ENCODE measurements around the gene VSIG10L. TPM values are rescaled to one million over a fixed set of nuclear protein-coding genes. Genes with fewer than 3 reads are reported as not detected.

VSIG10L gene
- polyA plus RNA-seq, 1 donor = 1.00 TPM

DNA sequence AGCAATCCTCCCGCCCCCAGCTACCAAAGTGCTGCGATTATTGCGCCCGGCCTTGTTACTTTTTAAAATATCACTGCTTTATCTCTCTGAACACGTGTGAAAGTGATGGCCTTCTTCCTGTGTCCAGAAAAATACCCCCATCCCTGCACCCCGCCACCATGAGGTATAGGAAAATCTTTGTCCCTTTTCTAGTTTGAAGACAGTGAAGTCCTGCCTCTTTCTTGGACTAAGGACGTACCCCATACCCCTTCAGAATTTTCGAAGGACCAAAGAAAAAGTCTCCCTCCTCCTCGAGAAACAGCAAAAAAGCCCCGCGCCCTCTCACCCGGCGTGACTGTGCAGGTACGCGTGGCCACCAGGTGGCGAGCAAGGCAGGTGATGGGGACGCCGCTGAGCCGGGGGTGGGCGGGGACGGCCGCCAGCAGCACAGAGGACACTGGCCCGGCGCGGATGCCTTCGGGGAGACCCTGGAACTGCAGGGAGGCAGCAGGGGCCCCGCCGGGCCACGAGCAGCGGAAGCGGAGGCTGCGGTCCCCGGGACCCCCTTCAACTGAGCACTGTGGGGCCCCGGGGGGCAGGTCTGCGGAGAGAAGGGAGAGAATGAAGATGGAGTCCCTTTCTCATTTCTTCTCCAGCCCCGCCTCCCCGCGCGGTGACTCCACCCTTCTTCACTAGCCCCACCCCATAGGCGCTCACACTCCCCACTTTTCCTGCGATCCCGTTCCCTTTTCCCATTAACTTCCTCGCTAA lies 3.2 kb downstream of the VSIG10L start:
- no peak for DNase-seq (ENCODE audit: low read depth)

DNA sequence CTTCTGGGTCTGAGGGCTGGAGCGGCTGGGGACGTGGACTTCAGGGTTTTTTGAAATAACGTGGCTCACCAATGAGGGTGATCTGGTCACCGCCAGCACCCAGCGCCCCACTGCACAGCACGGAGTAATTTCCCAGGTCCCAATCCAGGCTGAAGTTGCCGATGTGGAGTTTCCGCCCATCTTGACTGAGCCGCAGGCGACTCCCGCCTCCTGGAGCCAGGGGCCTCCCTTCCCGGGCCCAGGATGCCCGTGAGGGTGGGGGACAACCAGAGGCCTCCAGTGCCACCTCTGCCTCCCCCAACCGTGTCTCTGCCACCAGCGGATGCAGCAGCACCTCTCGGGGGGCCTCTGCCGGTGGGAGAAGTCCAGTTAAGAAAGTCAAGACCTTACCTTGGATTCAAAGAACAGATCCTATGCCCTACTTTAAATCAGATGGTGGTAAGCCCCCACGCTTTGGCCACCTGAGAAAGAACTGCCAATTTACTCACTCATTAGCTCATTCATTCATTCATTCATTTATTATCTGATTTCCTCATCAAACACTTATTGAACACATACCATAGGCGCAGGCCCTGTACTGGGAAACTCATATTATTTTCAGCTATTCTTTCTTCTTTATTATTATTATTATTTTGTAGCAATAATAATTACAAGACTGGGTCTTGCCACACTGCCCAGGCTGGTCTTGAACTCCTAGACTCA lies 3.9 kb downstream of the VSIG10L start:
- no peak for DNase-seq (ENCODE audit: low read depth)

DNA sequence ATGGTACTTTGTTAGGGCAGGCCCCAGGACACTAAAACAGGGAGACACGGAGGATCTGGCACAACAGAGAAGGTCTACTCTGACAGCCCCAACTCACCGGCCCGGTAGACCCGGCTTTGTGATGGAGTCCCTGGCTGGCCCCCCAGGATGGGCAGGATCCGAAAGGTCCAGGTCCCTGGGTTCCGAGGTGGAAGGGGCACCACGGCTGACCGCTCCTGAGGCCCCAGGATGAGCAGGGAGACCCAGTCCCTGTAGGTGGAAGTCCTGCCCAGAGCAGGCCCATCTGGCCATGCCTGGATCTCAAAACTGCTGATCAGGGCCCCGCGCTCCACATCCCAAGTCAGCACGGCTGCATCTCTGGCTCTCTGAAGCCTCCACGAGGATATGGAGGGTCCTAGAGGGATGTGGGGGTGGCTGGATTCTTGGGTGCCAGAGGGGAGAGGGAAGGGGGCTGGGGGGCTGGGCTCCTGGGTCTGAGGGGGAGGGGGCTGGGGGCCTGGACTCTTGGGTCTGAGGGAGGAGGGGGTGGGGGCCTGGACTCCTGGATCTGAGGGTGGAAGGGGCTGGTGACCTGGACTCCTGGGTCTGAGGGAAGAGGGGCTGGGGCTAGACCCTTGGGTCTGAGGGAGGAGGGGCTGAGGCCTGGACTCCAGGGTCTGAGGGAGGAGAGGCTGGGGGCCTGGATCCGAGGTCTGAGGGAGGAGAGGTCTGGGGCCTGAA lies 4.6 kb downstream of the VSIG10L start:
- no peak for DNase-seq (ENCODE audit: low read depth)

DNA sequence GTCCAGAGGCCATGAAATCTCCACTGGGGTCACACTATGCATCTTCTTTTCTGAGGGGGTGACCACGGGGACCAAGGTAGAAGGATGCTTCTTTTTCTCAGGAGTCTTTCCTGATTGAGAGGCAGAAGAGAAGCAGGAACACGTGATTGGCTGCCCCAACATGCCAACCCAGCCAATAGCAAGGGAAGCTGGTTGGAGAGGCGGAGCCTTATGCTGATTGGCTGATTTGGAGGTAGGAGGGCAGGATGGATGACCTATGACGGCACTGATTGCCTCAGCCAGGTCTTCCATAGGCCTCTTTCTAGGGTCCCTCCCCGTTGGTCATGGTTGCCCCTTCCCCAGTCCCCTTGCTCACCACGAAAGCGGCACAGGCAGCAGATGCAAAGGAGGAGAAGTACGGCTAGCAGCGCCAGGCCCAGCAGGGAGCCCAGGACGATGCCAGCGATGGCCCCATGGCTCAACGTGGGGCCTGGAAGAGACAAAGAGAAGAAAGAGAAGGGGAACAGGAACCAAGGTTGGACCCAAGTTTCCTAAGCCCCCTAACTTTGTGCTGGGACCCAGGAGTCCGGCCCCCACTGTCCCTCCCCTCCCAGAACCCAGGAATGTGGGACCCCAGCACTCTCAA lies 8.0 kb downstream of the VSIG10L start:
- no peak for DNase-seq (ENCODE audit: low read depth)

DNA sequence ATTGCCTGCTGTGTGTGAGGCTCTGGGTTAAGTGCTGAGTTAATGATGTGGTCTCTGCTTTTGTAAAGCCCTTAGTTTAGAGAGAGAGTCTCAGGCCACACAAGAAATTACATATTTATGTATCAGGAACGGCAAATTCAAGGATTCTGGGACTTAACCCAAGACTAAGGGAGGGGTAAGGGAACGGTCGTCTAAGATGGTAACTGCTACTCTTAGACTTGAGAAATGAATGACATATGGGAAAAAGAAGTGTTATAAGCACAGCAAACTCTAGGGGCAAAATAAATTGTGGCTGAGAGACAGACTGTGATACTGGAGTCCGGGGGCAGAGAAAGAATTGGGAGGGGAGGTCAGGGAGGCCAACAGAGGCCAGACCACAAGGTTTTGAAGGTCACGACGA lies 10.2 kb downstream of the VSIG10L start:
- DNase-seq (ENCODE audit: low read depth) = no peak

DNA sequence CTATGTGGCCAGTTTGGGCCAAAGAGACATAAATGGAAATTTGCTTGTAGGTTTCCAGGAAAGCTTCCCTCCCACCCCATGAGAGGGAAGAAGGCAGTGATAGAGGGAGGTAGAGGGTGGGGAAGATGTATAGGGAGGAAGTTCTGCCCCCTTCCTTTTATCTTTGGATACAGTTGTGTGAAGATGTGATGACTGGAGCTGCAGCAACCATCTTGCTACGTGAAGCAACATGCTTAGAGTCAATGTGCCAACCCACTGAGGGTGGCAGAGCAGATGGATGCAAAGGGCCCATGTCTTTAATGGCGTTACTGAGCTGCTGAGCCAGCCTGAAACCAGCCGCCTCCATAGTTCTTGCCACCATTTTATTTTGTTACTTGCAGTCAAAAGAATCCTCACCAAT lies 10.7 kb downstream of the VSIG10L start:
- no peak for DNase-seq (ENCODE audit: low read depth)

DNA sequence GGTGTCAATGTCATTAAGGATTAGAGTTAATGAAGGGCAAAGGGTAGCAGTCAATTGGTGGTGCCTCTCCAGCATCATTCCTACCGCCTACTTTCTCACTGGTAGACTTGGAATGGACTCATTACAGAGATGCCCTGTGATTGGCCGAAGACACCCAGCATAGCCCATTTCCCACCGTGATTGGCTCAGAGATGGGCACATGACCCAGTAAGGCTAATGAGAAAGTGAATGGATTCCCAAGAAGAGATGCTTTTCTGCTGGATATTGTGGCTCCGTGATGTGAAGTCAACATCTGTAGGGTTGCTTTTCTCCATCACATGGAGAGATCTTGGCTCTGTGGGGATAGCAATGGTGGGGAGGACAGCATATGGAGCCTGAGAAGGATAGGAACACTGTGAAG lies 11.6 kb downstream of the VSIG10L start:
- no peak for DNase-seq (ENCODE audit: low read depth)

DNA sequence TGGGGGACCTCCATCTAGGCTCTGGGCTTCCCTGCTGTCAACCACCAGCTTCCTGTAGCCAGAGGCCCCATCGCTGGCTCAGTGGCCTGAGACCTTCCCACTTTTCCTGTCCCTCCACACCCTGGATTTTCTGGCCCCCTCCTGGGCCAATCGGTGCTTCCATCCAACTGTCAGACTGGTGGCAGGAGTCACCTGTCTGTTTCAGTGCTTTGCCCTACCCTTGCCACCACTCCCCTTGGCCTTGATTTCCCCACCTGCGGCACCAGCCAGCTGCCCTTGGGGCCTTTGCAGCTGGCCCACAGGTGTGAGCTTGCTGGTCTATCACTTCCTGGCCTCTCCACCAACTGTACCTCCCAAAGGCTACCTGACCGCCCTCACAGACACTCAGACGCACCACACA lies 12.5 kb downstream of the VSIG10L start:
- no peak for DNase-seq (ENCODE audit: low read depth)

DNA sequence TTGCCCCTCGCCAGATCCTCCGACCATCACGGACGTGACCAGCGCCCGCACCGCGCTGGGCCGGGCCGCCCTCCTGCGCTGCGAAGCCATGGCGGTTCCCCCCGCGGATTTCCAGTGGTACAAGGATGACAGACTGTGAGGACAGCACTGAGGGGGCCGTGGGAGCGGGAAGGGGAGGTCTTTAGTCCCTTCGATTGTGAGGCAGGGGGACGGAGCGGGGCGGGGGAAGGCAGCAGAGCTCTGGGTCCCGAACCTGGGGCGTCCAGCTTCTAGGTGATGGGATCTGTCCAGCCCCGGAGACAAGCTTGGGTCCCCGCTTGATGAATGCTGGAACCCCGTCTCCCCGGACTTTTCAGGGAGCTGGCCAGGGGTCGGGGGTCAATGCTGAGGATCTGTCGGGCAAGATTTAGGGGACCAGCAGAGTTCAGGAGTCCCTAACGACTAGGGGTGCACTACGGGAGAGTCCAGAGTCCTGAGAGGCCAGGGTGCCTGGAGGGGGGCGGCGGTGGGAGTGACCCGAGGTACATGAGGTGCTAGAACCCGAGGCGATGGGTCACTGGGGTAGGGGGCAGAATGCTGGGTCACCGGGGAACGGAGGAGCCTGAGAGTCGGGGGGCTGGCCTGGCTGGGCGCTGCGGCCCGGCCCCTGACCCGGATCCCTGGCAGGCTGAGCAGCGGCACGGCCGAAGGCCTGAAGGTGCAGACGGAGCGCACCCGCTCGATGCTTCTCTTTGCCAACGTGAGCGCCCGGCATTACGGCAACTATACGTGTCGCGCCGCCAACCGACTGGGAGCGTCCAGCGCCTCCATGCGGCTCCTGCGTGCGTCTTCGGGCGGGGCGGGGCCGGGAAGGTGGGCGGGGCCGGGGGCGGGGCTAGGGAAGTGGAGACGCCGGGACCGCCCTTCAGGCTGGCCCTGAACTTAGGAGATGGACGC lies 14.6 kb downstream of the VSIG10L start:
- DNase-seq (ENCODE audit: low read depth) = no peak

DNA sequence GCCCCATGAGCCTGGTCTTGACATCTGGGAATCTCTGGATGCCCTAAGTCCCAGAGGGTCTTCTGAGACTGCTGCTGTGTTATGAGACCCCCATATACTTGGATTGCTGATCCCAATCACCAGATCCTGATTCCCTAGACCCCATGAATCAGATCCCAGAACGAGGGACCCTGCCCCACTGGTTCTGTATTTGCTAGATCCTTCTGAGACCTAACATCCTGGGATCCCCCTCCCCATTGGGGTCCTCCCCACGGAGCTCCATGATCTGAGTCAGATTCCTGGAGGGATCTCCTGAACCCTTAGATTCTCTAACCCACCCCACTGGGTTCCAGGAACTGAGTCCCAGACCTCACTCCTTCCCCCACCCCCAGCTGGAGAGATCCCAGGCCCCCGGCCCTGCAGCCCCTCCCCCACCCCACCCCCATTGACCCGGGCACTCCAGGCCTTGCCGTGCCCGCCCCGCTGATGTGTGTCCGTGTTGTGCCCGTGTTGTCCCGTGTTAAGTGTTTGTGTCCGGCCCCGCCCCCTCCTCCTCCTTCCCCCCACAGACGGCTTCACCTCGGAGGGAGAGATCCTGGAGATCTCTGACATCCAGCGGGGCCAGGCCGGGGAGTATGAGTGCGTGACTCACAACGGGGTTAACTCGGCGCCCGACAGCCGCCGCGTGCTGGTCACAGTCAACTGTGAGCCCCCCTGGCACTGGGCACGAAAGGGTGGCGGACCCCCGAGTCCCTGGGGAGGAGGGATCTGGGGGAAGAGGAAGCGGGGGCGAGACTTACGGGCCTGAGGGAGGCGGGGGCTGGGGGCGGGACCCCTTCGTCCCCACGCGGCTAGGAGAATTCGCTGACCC lies 15.5 kb downstream of the VSIG10L start:
- DNase-seq (ENCODE audit: low read depth) = no peak

DNA sequence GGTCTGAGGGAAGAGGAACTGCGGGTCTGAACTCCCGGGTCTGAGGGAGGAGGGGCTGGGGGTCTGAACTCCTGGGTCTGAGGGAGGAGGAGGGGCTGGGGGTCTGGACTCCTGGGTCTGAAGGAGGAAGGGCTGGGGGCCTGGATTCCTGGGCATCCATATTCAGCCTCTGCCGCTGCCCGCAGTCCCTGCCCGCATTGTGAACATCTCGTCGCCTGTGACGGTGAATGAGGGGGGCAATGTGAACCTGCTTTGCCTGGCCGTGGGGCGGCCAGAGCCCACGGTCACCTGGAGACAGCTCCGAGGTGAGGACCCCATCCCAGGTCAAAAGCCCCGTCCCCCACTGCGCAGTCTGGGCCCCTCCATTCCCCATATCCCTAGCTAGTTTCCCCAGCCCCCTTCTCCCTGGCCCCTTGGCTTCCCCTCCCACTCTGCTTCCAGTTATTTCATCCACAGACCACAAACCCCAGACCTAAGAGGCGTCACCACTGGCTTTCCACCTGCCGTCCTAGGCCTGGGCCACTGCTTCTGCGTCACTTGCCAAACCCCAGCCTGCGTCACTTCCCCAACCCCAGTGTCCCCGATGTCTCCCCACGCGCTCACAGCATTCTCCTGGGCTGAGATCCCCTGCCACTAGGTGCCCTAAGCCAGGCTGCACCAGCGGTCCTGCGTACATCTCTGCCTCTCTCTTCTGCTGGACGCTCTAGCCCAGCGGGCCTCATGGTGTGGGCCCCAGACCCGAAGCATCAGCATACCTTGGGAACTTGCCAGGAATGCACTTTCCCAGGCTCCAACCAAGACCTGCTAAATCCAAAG lies 16.6 kb downstream of the VSIG10L start:
- DNase-seq (ENCODE audit: low read depth) = no peak

DNA sequence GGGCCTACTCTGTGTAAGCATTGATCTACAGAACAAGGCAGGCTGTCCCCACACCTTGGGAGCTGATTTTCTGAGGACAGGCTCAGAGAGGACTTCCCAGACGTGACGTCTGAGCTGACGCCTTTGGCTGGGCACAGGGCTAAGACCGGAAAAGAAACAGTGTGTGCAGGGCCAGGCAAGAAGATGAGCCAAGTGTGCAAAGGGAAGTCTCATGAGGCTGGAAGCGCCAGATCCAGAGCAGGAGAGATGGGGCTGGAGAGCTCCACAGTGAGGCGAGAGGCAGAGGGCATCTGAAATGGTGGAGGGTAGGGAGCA lies 17.8 kb downstream of the VSIG10L start:
- no peak for DNase-seq (ENCODE audit: low read depth)

DNA sequence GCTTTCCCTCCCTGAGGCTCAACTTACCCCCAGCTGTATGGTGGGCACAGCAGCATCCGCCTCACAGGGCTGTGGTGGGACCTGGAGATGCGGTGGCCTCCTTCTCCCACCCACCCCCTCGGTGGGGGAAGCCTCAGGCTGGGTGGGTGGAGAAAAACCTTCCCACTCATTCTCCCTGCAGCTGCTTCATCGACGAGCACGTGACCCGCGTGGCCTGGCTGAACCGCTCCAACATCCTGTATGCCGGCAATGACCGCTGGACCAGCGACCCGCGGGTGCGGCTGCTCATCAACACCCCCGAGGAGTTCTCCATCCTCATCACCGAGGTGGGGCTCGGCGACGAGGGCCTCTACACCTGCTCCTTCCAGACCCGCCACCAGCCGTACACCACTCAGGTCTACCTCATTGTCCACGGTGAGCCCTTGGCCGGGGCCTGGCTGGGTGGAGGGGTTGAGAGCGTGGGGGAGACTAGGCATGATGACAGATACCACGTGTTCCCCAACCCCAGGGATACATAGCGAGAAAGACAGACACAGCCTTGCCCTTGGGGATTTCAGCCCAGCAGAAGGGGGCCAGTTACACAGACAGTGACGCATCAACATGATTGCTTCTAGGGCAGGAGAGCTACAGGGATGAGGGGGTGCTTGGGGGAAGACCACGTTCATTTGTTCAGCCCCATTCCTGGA lies 18.3 kb downstream of the VSIG10L start:
- no peak for DNase-seq (ENCODE audit: low read depth)

DNA sequence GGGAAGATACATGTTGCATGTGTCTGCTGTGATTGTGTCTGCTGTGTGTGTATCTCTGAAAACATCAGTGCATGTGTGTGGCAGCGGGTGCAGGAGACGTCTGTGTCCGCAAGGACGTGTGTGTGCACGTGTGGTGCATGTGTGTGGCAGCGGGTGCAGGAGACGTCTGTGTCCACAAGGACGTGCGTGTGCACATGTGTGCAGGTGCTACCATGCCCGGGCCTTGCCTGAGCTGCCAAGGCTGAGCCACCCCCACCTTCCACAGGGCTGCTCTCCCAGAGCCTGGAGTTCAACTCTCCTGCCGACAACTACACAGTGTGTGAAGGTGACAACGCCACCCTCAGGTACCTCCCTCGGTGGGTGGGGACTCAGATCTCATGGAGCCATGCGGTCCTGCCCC lies 20.1 kb downstream of the VSIG10L start:
- no peak for DNase-seq (ENCODE audit: low read depth)

DNA sequence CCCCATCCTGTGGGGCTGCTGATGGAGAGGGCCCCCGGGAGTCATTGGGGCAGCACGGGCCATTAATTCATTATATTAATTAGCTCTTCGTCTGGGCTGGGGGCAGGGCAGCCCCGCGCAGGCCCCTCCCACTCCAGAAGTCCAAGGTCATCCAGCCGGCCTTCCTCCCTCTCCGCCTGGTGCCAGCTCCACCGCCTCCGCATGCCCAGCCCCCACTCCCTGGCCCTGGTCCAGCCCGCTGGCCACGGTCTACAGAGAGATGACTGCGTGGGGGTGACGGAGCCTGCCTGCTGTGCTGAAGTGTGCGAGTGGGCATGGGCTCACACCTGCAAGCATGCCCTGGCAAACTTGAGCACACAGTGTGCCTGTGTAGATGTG lies 21.7 kb downstream of the VSIG10L start:
- no peak for DNase-seq (ENCODE audit: low read depth)

DNA sequence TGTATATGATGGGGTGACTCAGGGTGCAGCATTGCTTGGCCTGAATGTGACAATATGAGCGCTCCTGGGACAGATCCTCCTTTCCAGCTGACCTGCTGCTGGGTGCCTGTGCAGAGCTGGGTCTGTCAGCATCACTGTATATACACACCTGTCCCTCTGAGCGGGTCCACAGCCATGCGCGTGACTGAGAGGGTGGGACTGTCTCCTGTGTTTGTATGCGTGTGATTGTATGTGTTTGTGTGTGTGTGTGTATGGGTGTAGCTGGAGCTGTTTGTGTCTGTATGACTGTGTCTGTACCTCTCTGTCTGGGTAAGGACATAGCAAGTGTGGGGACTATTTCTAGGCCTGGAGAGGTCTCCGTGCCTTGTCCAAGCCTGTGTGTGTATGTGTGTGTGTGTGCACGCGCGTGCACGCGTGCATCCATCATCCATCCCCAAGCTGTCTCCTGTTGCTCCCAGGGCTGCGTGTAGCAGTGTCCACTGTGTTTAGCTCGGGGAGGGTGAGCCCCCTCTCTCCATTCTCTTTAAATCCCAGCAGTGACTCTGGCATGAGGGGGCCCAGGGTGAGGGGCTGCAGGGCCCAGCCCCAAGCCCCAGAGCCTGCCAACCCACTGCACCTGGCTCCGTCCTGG lies 22.2 kb downstream of the VSIG10L start:
- no peak for DNase-seq (ENCODE audit: low read depth)

DNA sequence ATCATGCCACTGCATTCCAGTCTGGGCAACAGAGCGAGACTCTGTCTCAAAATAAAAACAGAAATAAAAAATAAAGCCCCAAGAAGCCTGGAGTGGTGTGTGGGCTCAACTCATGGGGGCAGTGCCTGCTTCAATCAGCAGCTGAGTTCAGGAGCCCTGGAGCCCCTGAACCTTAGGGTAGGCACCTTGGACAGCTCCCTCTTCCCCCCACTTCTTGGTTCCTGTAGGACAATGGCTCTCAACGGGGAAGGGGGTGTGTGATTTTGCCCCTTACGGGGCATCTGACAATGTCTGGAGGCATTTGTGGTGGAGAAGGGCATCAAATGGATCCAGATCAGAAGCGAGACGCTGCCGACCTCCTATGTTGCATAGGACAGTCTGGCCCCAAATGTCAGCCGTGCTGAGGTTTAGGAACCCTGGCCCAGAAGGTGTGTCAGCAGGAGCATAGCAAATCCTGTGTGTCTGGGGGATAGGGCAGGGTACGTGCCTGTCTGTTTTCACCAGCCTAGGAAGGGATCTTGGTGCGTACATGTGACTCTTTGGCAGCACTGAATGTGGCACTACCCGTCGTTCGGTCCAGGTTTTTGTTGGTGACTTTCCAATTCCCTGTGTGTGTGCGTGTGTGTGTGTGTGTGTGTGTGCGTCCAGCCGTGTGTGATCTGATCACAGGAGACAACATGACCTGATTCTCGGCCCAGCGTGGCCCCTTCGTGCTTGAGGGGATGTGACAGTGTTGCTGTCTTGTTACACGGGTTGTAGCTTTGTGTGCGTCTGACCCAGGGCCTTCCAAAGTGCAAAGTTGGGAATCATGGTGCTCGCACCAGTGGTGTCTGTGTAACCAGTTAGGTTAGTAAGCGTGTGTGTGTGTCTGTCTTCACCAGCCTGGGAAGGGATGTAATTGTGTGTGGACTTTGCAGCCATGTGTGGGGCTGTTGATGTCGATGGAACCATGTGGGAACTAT lies 23.0 kb downstream of the VSIG10L start:
- DNase-seq (ENCODE audit: low read depth) = no peak
